K562 (cell line): Measurements from ENCODE around the gene ZSWIM4. TPM values are rescaled to one million over a fixed set of nuclear protein-coding genes. Genes with fewer than 3 reads are reported as not detected.

Experiments used
- ATAC-seq: fragments of 200-7000 bp; cut with Tn5 transposase; 3 replicates; pipeline ENCODE4 v1.9.1; 2020; ENCODE audit warnings: moderate library complexity
- BruUV-seq: library from RNA; stranded (reverse); fragments of 400-500 nt; replicated peaks from 2 replicates; lab custom pipeline; 2021; lab: Mats Ljungman, UMichigan
- CTCF ChIA-PET: fragments of 300-600 bp; formaldehyde crosslinking; extraction: SDS; loops from one replicate; lab custom pipeline; 2021; ENCODE audit warnings: low intra/inter-chr PET ratio; lab: Yijun Ruan, JAX
- POLR2A ChIA-PET: fragments of 300-600, 350-650 bp; sonication (Branson Sonifier 250); formaldehyde crosslinking; extraction: SDS; loops from one replicate; lab custom pipeline; 2021; ENCODE audit warnings: antibody characterized with exemption, inconsistent platforms; lab: Yijun Ruan, JAX
- DNase-seq, 4 experiments: peaks; one replicate each; pipeline versions ENCODE4 v3.0.0 to v3.0.0-alpha.2; 2011 to 2018; ENCODE audit warnings: low spot score in 3 of 4, mixed read lengths in 3 of 4; ENCODE audit errors: extremely low read depth in 1 of 4
- FAIRE-seq: peaks from 2 replicates; lab custom pipeline; 2011; peaks lifted over from hg19 to GRCh38; lab: Jason Lieb, UNC
- H2AFZ ChIP-seq: 2 replicates; pipeline ENCODE4 v1.6.0; 2011; ENCODE audit warnings: low read depth, low read length, control low read depth, inconsistent platforms
- H3K27ac ChIP-seq: fragments of 200-600 bp; 3 replicates; pipeline ENCODE4 v1.8.0; 2011; ENCODE audit warnings: low read depth, mild to moderate bottlenecking, control low read depth, inconsistent platforms, low read length, moderate library complexity, mixed read lengths; ENCODE audit errors: extremely low read depth
- H3K27me3 ChIP-seq, 2 experiments: fragments of 300-600 bp in 1 of 2; 2 replicates in 1 of 2; 3 replicates in 1 of 2; pipeline versions ENCODE4 v1.6.0 to v1.8.0; 2011; ENCODE audit warnings: inconsistent platforms in 2 of 2, low read length in 2 of 2, mild to moderate bottlenecking in 1 of 2, mixed read lengths in 1 of 2, moderate library complexity in 1 of 2; ENCODE audit not compliant: control insufficient read depth in 2 of 2, insufficient read depth in 2 of 2
- H3K36me3 ChIP-seq: fragments of 300-600 bp; 3 replicates; pipeline ENCODE4 v1.8.0; 2011; ENCODE audit warnings: mild to moderate bottlenecking, low read length, inconsistent platforms; ENCODE audit not compliant: control insufficient read depth, insufficient read depth
- H3K4me1 ChIP-seq, 2 experiments: fragments of 200-600 bp in 1 of 2; replicated peaks in 1 of 2; 2 replicates in 1 of 2; 3 replicates in 1 of 2; pipeline versions ENCODE4 v1.5.1 to v1.8.0; 2011; ENCODE audit warnings: inconsistent platforms in 2 of 2, low read length in 2 of 2, mild to moderate bottlenecking in 1 of 2, mixed read lengths in 1 of 2, moderate library complexity in 1 of 2; ENCODE audit not compliant: control insufficient read depth in 2 of 2, insufficient read depth in 2 of 2
- H3K4me2 ChIP-seq: 2 replicates; pipeline ENCODE4 v1.6.1; 2011; ENCODE audit warnings: low read length, control low read depth, inconsistent platforms, mixed read lengths; ENCODE audit not compliant: insufficient read depth
- H3K4me3 ChIP-seq: fragments of 200-600 bp; sonication (generic), shearing (Covaris generic); 2 replicates; pipeline ENCODE4 v1.5.1; 2016; ENCODE audit warnings: control low read depth, inconsistent platforms
- H3K79me2 ChIP-seq: fragments of 200-600 bp; 3 replicates; pipeline ENCODE4 v1.8.0; 2011; ENCODE audit warnings: low read length, inconsistent platforms; ENCODE audit not compliant: control insufficient read depth, insufficient read depth
- H3K9ac ChIP-seq, 2 experiments: 2 replicates each; pipeline versions ENCODE4 v1.6.0 to v1.6.1; 2011; ENCODE audit warnings: low read depth in 2 of 2, low read length in 2 of 2, control low read depth in 1 of 2, inconsistent platforms in 1 of 2, mild to moderate bottlenecking in 1 of 2, mixed read lengths in 1 of 2; ENCODE audit not compliant: insufficient read depth in 1 of 2
- H3K9me1 ChIP-seq: one replicate; pipeline ENCODE4 v1.6.0; 2011; ENCODE audit warnings: inconsistent platforms, mild to moderate bottlenecking, low read length, moderate library complexity; ENCODE audit not compliant: control insufficient read depth, insufficient read depth
- H3K9me3 ChIP-seq: replicated peaks from 2 replicates; pipeline ENCODE4 v1.5.1; 2011; ENCODE audit warnings: low read depth, low read length, inconsistent platforms; ENCODE audit not compliant: control insufficient read depth, insufficient read depth
- H4K20me1 ChIP-seq: replicated peaks from 2 replicates; pipeline ENCODE4 v1.6.1; 2011; ENCODE audit warnings: low read length, inconsistent platforms, mixed read lengths; ENCODE audit not compliant: control insufficient read depth, insufficient read depth
- ARID1B ChIP-seq: fragments of 450-650 bp; IDR thresholded peaks from 2 replicates; pipeline ENCODE4 v1.6.1; 2016; ENCODE audit warnings: antibody characterized with exemption, mild to moderate bottlenecking, inconsistent platforms
- ATF3 ChIP-seq, 2 experiments: fragments of 450-650 bp in 1 of 2; sonication (generic) in 1 of 2; formaldehyde crosslinking in 1 of 2; IDR thresholded peaks in 1 of 2; conservative IDR thresholded peaks in 1 of 2; 2 replicates each; pipeline versions ENCODE4 v1.6.1 to v1.8.1; 2016 to 2023; ENCODE audit warnings: mild to moderate bottlenecking in 2 of 2, moderate library complexity in 2 of 2, inconsistent platforms in 1 of 2, missing genetic modification reagents in 1 of 2
- CEBPB ChIP-seq: fragments of 450-650 bp; IDR thresholded peaks from 2 replicates; pipeline ENCODE4 v1.6.1; 2016; ENCODE audit warnings: missing genetic modification characterization, missing compliant biosample characterization
- CEBPG ChIP-seq, 3 experiments: fragments of 200-800 bp in 1 of 3; sonication (Bioruptor generic) in 1 of 3; sonication (generic) in 1 of 3; formaldehyde crosslinking in 1 of 3; IDR thresholded peaks in 2 of 3; conservative IDR thresholded peaks in 1 of 3; 2 replicates each; pipeline versions ENCODE4 v1.6.1 to v1.8.0; 2016 to 2022; ENCODE audit warnings: missing compliant biosample characterization in 2 of 3, missing genetic modification characterization in 2 of 3, mild to moderate bottlenecking in 1 of 3, missing genetic modification reagents in 1 of 3
- DACH1 ChIP-seq: fragments of 450-650 bp; IDR thresholded peaks from 2 replicates; pipeline ENCODE4 v1.6.1; 2018; ENCODE audit not compliant: partially characterized antibody
- EHMT2 ChIP-seq: fragments of 450-650 bp; IDR thresholded peaks from 2 replicates; pipeline ENCODE4 v1.6.1; 2018; ENCODE audit warnings: antibody characterized with exemption
- IRF9 ChIP-seq: fragments of 450-650 bp; IDR thresholded peaks from 2 replicates; pipeline ENCODE4 v1.6.1; 2016; ENCODE audit warnings: missing biosample characterization, missing genetic modification characterization
- MECOM ChIP-seq: fragments of 250-450 bp; sonication (Bioruptor Pico); IDR thresholded peaks from 2 replicates; pipeline ENCODE4 v1.8.0; 2022; ENCODE audit warnings: inconsistent platforms
- MEIS2 ChIP-seq: fragments of 450-650 bp; IDR thresholded peaks from 2 replicates; pipeline ENCODE4 v1.6.1; 2014; ENCODE audit warnings: mild to moderate bottlenecking; ENCODE audit not compliant: partially characterized antibody
- PBX2 ChIP-seq, 2 experiments: IDR thresholded peaks in 1 of 2; conservative IDR thresholded peaks in 1 of 2; 2 replicates each; pipeline ENCODE4 v1.6.1; 2016; ENCODE audit warnings: low read depth in 2 of 2, mild to moderate bottlenecking in 1 of 2, missing compliant biosample characterization in 1 of 2, missing genetic modification characterization in 1 of 2, moderate library complexity in 1 of 2
- THAP12 ChIP-seq: fragments of 250-450 bp; sonication (Bioruptor Pico); IDR thresholded peaks from 2 replicates; pipeline ENCODE4 v1.9.0; 2021; ENCODE audit warnings: mild to moderate bottlenecking, inconsistent platforms
- TRIM24 ChIP-seq, 2 experiments: fragments of 450-650 bp; IDR thresholded peaks; 2 replicates each; pipeline ENCODE4 v1.6.1; 2016
- ZNF282 ChIP-seq: sonication (generic); formaldehyde crosslinking; IDR thresholded peaks from 2 replicates; pipeline ENCODE4 v1.8.1; 2023; ENCODE audit warnings: missing genetic modification reagents
- WGBS: fragments of 100-300 bp; shearing (Covaris generic); methylation state at CpG from one replicate; pipeline ENCODE4 v1.1.6; 2016; ENCODE audit warnings: low coverage, mixed read lengths; ENCODE audit not compliant: insufficient coverage; ENCODE audit errors: missing lambda C conversion rate; 5-methylcytosine and 5-hydroxymethylcytosine counted together
- in situ Hi-C: fragments of 300-500 bp; cut with MboI; formaldehyde crosslinking; loops from 4 replicates; pipeline ENCODE4 v1.15.0; 2018; ENCODE audit warnings: inconsistent platforms, mixed read lengths
- intact Hi-C: fragments of 100-400 bp; cut with micrococcal nuclease; formaldehyde crosslinking; loops from 2 replicates; pipeline ENCODE4 v1.14.2; 2022
- polyA plus RNA-seq, 8 experiments: library from polyadenylated mRNA; depleted of rRNA in 4 of 8; stranded (reverse) in 5 of 8; unstranded in 3 of 8; fragments of >200 nt; fragmentation: Nextera tagmentation in 2 of 8; fragmentation: Illumina TruSeq in 1 of 8; extraction: Ambion mirVana in 2 of 8; extraction: Trizol in 1 of 8; gene quantifications; 2 replicates each; pipeline versions ENCODE4 v1.2.1 to v1.2.3, GENCODE V29; 2011 to 2014; ENCODE audit warnings: inconsistent platforms in 1 of 8, missing spikeins in 1 of 8
- total RNA-seq, 7 experiments: library from RNA; depleted of rRNA in 6 of 7; stranded (reverse); fragments of >200 nt in 6 of 7; fragmentation: Illumina TruSeq in 2 of 7; extraction: Trizol in 2 of 7; gene quantifications; 2 replicates each; pipeline versions ENCODE4 v1.2.1 to v1.2.3, GENCODE V29; 2011 to 2021; ENCODE audit warnings: low replicate concordance in 1 of 7

ZSWIM4 gene
- total and polyA plus RNA-seq, 9 of the 15 experiments (the other 6 are each of a cell fraction or from before 2014, with no cell fraction given): 0.25 to 3.7 (median 0.79) TPM; not detected in 2

- Histone ChIP-seq H3K79me2 (no peaks in the 10 kb centered on the region), H3K9me1 (no peaks in the 10 kb centered on the region), H3K36me3 (no peaks in the 10 kb centered on the region), H3K4me1 (peaks cover 11 to 37% of the 10 kb centered on the region in 2 experiments; a peak in 4 of 5 replicates), H2AFZ (0 out of 2 replicates have a peak overlapping the region, but pooled peaks have one; percentile 25), H4K20me1 (no peaks in the 10 kb centered on the region), H3K4me3 (no peak overlapping the region), H3K27ac (0 out of 3 replicates have a peak overlapping the region, but pooled peaks have one; percentile 23), H3K27me3 (no peaks in the 10 kb centered on the region), H3K9ac (no peak overlapping the region), H3K4me2 (no peak overlapping the region), H3K9me3 (no peaks in the 10 kb centered on the region)
- ATAC-seq: no peak
- FAIRE-seq: peak; percentile 55
- no TSS peak for BruUV-seq
- in situ Hi-C loops: no loop called here
- ChIA-PET CTCF (no interaction called here), POLR2A (interaction anchor here (0.6 to 2.7 kb wide), 6 partner anchors 9 to 286 kb away, joined by 3 to 11 read pairs (median 4); no protein-coding TSS in a partner anchor)
- intact Hi-C loops: no loop called here
- TF ChIP-seq ZNF282 (CRISPR knock-in tag) (no peak), DACH1 (peak; percentile 38), ARID1B (0 out of 2 replicates have a peak, but pooled peaks have one; percentile 25), MECOM (CRISPR knock-in tag) (no peak), TRIM24 (IDR thresholded peaks at IDR 0.05) (0 out of 4 replicates have a peak, but pooled peaks have one; percentile 13 to 32), CEBPB (tag) (peak; percentile 100), EHMT2 (peak; percentile 51; the same call in 1 of the 2 replicates), PBX2 (CRISPR knock-in tag; IDR thresholded peaks at IDR 0.05; ENCODE audit: low read depth) (no peak), PBX2 (tag; conservative IDR thresholded peaks at IDR 0.05; ENCODE audit: low read depth) (peak; percentile 49; the same call in 1 of the 2 replicates), CEBPG (CRISPR knock-in tag; IDR thresholded peaks at IDR 0.05) (peak; percentile 94), CEBPG (tag; conservative IDR thresholded peaks at IDR 0.05 in 1 of 2, IDR thresholded peaks at IDR 0.05 in 1 of 2) (peak; percentile 95 to 100), IRF9 (tag) (peak; percentile 98), THAP12 (CRISPR knock-in tag) (no peak), MEIS2 (peak; percentile 24), ATF3 (IDR thresholded peaks at IDR 0.05) (peak; percentile 75), ATF3 (CRISPR knock-in tag; conservative IDR thresholded peaks at IDR 0.05) (no peak)
- no peak for DNase-seq
- WGBS: 55% methylated on average over 7 of the region's 7 CpGs
Observed at GRCh38 chr19:13797870-13798269, 2.6 kb downstream of the ZSWIM4 start.
